Right atrium auricular region (tissue), 2 donors: ENCODE measurements around the gene LDHB. TPM values are rescaled to one million over a fixed set of nuclear protein-coding genes. Genes with fewer than 3 reads are reported as not detected.

ENCODE experiments used
- DNase-seq: peaks from one replicate; pipeline ENCODE4 v3.0.0-alpha.2; 2019; ENCODE audit warnings: low spot score
- H3K27ac ChIP-seq, 2 donors: fragments of 200-600 bp; sonication (generic); 1 replicate in 1 of 2; 2 replicates in 1 of 2; pipeline ENCODE4 v1.5.1; 2016 to 2019
- H3K27me3 ChIP-seq, 2 donors: fragments of 200-600 bp; sonication (generic); one replicate each; pipeline versions ENCODE4 v1.5.1 to v1.6.0; 2017 to 2019
- H3K36me3 ChIP-seq: fragments of 200-600 bp; sonication (generic); one replicate; pipeline ENCODE4 v1.5.1; 2016
- H3K4me1 ChIP-seq, 2 donors: fragments of 200-600 bp; sonication (generic); one replicate each; pipeline versions ENCODE4 v1.5.1 to v1.6.0; 2017 to 2019
- H3K4me3 ChIP-seq, 2 donors: fragments of 200-600 bp; sonication (generic); 1 replicate in 1 of 2; 2 replicates in 1 of 2; pipeline ENCODE4 v1.5.1; 2017 to 2019; ENCODE audit warnings: mild to moderate bottlenecking in 1 of 2, moderate library complexity in 1 of 2
- H3K9me3 ChIP-seq, 2 donors: fragments of 200-600 bp; sonication (generic); one replicate each; pipeline ENCODE4 v1.5.1; 2019
- total RNA-seq, 2 donors: library from RNA; depleted of rRNA; stranded (reverse); fragments of >200 nt; gene quantifications; one replicate each; pipeline ENCODE4 v1.1.0, GENCODE V29; 2016
- TF ChIP-seq, protein P1 (sequence below), 2 donors: fragments of 200-600 bp; sonication (generic); IDR thresholded peaks; one replicate each; pipeline ENCODE4 v1.5.1; 2019; ENCODE audit warnings: antibody characterized with exemption in 2 of 2

The LDHB gene
- total RNA-seq, 2 donors from 2014 or later, result 727 to 1,254 TPM

DNA sequence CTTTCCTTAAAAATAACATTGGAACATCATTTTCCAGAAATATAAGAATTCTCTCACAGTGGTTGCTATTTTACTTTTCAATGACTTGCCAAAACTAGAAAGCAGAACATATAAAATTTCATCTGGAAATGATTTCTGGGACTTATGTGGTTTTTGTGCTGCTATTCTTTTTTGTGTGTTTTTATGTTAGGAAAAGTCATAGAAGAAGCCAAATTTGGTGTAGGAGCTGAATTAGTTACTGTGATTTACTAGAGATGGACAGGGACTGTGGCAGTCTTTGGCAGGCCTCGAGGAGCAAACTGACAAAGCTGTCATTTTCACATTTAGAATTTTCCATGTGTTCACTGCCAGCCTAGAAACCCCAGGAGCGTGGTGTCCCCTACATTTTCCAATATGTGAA lies 38.3 kb upstream of the LDHB start:
- Histone ChIP-seq H3K27ac (no peak overlapping the region), H3K36me3 (no peaks in the 10 kb centered on the region), H3K9me3 (no peaks in the 10 kb centered on the region), H3K4me1 (no peaks in the 10 kb centered on the region), H3K4me3 (no peak overlapping the region), H3K27me3 (no peaks in the 10 kb centered on the region)
- DNase-seq, result no peak
- TF ChIP-seq, protein P1, sequence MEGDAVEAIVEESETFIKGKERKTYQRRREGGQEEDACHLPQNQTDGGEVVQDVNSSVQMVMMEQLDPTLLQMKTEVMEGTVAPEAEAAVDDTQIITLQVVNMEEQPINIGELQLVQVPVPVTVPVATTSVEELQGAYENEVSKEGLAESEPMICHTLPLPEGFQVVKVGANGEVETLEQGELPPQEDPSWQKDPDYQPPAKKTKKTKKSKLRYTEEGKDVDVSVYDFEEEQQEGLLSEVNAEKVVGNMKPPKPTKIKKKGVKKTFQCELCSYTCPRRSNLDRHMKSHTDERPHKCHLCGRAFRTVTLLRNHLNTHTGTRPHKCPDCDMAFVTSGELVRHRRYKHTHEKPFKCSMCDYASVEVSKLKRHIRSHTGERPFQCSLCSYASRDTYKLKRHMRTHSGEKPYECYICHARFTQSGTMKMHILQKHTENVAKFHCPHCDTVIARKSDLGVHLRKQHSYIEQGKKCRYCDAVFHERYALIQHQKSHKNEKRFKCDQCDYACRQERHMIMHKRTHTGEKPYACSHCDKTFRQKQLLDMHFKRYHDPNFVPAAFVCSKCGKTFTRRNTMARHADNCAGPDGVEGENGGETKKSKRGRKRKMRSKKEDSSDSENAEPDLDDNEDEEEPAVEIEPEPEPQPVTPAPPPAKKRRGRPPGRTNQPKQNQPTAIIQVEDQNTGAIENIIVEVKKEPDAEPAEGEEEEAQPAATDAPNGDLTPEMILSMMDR (IDR thresholded peaks at IDR 0.05), result no peak

DNA sequence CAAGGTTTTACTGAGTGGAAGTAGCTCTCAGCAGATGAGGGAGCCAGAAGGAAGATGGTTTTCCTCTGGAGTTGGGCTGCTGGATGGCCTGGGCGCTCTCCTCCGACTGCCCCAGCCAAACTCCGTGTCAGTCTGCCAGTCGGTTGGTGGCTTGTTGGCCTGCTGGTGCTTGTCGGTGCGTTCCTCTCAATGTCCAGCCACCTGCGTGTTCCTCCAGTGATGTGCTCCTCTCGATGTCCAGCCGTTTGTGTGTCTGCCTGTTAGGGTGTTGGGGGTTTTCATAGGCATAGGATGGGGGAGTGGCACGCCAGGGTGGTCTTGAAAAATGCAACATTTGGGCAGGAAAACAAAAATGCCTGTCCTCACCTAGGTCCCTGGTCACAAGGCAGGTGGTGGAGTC lies 37.0 kb upstream of the LDHB start:
- Histone ChIP-seq H3K27me3 (no peaks in the 10 kb centered on the region), H3K9me3 (peaks cover 0 to 5% of the 10 kb centered on the region in 2 donors), H3K27ac (no peak overlapping the region), H3K36me3 (no peaks in the 10 kb centered on the region), H3K4me1 (no peaks in the 10 kb centered on the region), H3K4me3 (no peak overlapping the region)
- TF ChIP-seq, protein P1 (IDR thresholded peaks at IDR 0.05), result no peak
- no peak for DNase-seq

DNA sequence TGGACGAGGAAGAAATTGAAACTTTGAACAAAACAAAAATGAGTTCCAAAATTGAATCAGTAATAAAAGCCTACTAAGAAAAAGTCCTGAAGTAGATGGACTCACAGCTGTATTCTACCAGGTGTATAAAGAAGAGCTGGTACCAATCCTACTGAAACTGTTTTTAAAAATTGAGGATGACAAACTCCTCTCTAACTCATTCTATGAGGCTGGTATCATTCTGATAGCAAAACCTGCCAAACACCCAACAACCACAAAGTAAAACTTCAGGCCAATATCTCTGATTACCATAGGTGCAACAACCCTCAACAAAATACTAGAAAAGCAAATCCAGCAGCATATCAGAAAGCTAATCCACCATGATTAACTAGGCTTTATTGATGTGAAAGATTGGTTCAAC lies 33.9 kb upstream of the LDHB start:
- H3K9me3 ChIP-seq, result peaks cover 0 to 20% of the 10 kb centered on the region in 2 donors

DNA sequence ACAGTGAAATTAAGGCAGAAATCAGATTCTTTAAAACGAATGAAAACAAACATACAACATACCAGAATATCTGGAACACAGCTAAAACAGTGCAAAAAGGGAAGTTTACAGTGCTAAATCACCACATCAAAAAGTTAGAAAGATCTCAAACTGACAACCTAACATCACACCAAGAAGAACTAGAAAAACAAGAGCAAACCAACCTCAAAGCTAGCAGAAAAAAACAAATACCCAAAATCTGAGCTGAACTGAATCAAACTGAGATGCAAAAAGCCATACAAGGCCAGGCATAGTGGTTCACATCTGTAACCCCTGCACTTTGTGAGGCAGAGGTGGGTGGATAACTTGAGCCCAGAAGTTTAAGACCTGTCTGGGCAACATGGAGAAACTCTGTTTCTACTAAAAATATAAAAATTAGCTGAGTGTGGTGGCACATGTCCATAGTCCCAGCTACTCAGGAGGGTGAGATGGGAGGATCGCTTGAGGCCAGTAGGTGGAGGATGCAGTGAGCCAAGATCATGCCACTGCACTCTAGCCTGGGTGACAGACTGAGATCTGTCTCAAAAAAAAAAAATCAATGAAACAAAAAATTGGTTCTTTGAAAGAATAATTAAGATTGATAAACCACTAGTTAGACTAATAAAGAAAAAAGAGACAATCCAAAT lies 33.2 kb upstream of the LDHB start:
- no peak overlapping the region for H3K4me3 ChIP-seq
- no peak overlapping the region for H3K27ac ChIP-seq
- peaks cover 0 to 20% of the 10 kb centered on the region in 2 donors for H3K9me3 ChIP-seq
- no peak for DNase-seq
- no peaks in the 10 kb centered on the region for H3K27me3 ChIP-seq
- no peaks in the 10 kb centered on the region for H3K4me1 ChIP-seq
- no peaks in the 10 kb centered on the region for H3K36me3 ChIP-seq
- TF ChIP-seq, protein P1 (IDR thresholded peaks at IDR 0.05), result no peak

More for the DNA sequence above, 33.9 kb upstream of the LDHB start:
- TF ChIP-seq, protein P1 (IDR thresholded peaks at IDR 0.05), result no peak
- Histone ChIP-seq H3K27ac (no peak overlapping the region), H3K4me3 (no peak overlapping the region), H3K4me1 (no peaks in the 10 kb centered on the region), H3K36me3 (no peaks in the 10 kb centered on the region), H3K27me3 (no peaks in the 10 kb centered on the region)
- DNase-seq, result no peak

DNA sequence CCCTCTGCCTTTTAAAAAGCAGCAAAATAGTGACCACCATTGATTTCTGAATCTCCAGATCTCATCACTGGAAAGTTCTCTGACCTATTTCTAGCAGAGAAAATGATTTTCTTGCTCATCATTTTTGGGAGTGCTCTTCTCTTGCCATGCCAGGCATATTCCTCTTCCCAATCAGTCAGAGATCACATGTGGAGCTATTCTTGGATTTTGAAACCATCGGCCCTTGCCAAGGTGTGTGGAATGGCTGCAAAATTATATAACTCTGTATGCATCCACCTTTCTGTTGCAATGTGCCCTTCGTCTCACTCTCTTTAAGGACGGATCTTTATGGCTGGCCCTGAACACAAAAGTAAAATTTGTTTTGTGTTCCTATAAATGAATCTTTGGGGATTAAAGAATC lies 25.5 kb upstream of the LDHB start:
- Histone ChIP-seq H3K27ac (peak overlapping the region in 1 of 2 donors; percentile 9), H3K27me3 (no peaks in the 10 kb centered on the region), H3K4me3 (no peak overlapping the region), H3K9me3 (no peaks in the 10 kb centered on the region), H3K4me1 (no peaks in the 10 kb centered on the region), H3K36me3 (no peaks in the 10 kb centered on the region)
- DNase-seq, result no peak
- TF ChIP-seq, protein P1 (IDR thresholded peaks at IDR 0.05), result no peak

DNA sequence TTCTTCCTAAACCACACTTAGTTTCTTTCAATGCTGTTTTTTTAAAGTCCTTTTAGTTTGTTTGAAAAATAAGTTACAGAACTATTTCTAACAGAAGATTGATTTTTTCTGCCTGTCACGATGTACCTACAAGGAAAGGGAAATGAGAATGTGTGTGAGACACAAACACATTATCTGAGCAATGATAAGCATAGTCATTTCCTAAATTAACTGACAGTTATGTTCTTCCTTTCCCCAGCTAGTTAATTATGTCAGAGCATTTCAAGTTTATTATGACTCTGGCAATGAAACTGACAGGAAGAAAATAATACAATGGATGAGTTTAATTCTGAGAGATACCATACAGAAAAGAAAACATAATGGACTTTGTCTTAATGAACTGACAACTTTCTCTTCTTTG lies 21.3 kb upstream of the LDHB start:
- TF ChIP-seq, protein P1 (IDR thresholded peaks at IDR 0.05), result no peak
- H3K27ac ChIP-seq, result no peak overlapping the region
- no peaks in the 10 kb centered on the region for H3K9me3 ChIP-seq
- no peaks in the 10 kb centered on the region for H3K36me3 ChIP-seq
- H3K27me3 ChIP-seq, result no peaks in the 10 kb centered on the region
- no peak for DNase-seq
- no peak overlapping the region for H3K4me3 ChIP-seq
- H3K4me1 ChIP-seq, result no peaks in the 10 kb centered on the region
